HG03571 (cell line): ENCODE measurements around the gene SPTLC2.

Source experiments
- ATAC-seq: cut with Tn5 transposase; IDR thresholded peaks from one replicate; pipeline ENCODE4 v1.9.1; 2021; ENCODE audit not compliant: unreplicated experiment

SPTLC2 gene

GRCh38 chr14:77590845-77591485 is 25.5 kb downstream of the SPTLC2 start:
- ATAC-seq, result no peak

DNA sequence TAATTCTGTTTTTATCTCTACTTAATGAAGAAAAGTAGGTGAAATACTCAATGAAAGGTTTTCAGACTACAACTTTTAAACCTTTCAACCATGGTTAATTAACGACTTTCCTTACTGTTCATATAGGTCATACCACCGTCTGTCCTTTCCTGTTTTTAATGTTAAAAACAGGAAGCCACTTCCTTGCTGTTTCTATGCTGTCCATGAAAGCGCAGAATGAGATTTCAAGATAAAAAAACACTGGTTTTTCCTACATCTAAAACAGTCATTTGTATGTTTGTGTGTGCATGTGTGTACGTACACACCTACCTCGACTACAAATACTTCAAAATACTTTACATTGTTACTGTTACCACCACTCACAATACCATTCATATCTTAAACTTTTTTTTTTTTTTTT is 27.3 kb downstream of the SPTLC2 start:
- no peak for ATAC-seq

- peak; percentile 62 for ATAC-seq
Observed at GRCh38 chr14:77588411-77589025, 27.9 kb downstream of the SPTLC2 start.

GRCh38 chr14:77585385-77585784 is 31.1 kb downstream of the SPTLC2 start:
- no peak for ATAC-seq

DNA sequence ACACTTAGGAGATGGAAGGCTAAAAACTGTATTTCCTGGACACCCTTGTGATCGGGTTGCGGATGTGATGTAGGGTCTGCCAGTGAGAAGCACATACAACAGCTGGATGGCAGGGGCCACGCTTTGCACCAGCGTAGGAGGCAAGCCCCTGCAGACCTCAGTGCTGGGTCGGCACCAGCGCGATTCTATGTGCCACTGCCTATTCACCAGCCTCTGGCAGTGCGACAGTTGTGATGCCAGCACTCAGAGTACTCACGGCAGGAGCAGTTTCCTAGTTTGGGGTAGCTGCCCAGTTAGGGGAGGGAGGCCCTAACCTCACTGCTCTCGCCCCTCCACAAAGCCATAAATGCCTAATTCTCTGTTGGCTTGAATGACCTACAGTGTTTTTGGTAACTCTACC is 31.6 kb downstream of the SPTLC2 start:
- ATAC-seq, result no peak

GRCh38 chr14:77583657-77584056 is 32.8 kb downstream of the SPTLC2 start:
- ATAC-seq, result no peak

DNA sequence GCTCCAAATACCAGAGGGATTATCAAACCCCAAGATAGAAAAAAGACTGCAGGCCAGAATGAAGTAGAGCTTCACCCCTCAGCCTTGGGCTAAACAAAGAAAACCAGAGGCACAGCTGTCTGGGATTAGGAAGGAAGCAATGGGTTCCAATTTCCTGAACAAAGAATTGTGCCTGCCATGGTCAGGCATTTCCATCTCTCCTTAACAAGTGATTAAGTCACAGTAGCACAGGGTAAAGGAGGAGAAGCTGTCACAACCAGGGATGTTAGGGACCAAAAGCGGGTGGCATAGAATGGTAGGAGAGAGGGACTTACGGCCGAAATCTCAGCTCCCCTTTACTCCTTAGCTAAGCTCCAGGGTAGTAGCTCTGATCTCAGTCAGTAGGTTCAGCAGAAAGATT is 33.9 kb downstream of the SPTLC2 start:
- no peak for ATAC-seq

- peak; percentile 94 for ATAC-seq
Observed at GRCh38 chr14:77580964-77581505, 35.4 kb downstream of the SPTLC2 start.

GRCh38 chr14:77580477-77580876 is 36.0 kb downstream of the SPTLC2 start:
- ATAC-seq, result peak; percentile 7

- ATAC-seq, result no peak
Observed at GRCh38 chr14:77579780-77580179, 36.7 kb downstream of the SPTLC2 start.

- no peak for ATAC-seq
Observed at GRCh38 chr14:77579065-77579464, 37.4 kb downstream of the SPTLC2 start.

DNA sequence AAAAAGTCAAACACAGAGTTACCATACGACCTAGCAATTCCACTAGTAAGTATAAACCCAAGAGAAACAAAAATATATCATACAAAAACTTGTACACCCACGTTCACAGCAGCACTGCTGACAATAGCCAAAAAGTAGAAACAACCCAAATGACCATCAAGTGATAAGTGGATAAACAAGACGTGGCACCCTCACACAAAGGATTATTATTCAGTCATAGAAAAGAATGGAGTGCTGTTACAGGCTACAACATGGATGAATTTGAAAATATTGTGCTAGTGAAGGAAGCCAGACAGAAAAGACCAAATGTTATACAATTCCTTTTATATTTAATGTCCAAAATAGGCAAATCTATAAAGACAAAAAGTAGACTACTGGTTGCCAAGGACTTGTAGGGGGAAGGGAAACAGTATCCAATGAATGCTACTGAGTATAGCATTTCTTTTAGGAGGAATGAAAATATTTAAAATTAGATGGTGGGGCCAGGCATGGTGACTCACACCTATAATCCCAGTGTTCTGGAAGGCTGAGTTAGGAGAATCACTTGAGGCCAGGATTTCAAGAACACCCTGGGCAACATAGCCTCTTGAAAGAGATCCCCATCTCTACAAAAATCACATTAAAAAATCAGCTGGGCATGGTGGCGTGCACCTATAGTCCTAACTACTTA is 41.9 kb downstream of the SPTLC2 start:
- no peak for ATAC-seq

DNA sequence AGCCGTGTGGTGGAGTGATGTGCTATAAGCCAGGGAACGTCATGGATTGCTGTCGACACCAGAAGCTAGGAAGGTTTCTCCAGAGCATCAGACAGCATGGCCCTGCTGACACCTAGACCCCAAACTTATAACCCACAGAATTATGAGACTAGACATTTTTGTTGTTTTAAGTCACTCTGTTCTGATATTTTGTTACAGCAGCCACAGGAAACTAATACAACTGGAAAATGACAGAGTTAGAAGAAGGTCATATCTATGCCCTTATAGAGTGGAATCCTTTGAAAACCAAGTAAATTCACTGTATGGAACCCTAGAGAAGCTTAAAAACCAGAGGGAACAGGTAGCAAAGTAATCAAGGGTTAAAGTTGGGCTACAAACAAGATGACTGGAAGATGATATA is 42.5 kb downstream of the SPTLC2 start:
- ATAC-seq, result no peak

DNA sequence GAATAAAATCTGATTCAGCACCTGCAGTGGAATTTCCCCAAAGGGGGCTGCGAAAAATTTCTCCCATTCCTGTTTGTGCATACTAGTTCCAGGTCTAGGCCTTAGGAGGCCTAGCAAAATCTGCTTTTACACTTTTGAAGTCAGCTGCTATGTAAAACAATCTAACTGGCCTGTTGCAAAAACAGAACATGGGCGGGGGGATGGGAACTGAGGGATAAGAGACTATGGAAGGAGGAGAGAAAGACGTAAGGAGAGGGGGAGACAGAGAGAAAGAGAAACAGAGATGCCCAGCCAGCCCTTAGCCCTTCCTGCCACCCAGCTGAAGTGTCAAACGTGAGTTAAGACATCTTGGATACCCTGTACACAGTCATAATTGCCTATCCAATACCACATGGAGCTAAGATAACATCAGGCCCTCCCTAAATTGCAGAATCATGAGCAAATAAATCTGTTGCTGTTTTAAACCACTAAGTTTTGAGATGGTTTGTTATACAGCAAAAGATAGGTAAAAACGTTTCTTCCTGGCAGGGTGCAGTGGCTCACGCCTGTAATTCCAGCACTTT is 45.6 kb downstream of the SPTLC2 start:
- no peak for ATAC-seq

DNA sequence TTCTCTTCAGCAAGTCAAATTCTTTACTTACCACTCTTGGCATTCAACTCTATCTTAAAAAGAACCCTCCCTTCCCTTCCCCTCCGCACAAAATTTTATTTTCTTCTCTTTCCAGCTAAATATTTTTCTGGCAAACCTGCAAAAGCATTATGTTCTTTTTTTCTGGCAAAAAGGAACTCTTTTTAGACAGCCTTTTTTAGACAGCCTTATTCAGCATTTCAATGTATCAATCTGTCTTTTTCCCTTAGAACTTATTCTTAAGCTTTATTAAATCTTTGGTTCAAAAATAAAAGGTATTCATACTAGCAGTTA is 50.5 kb downstream of the SPTLC2 start:
- ATAC-seq, result no peak

- no peak for ATAC-seq
Observed at GRCh38 chr14:77565289-77565993, 51.0 kb downstream of the SPTLC2 start.

DNA sequence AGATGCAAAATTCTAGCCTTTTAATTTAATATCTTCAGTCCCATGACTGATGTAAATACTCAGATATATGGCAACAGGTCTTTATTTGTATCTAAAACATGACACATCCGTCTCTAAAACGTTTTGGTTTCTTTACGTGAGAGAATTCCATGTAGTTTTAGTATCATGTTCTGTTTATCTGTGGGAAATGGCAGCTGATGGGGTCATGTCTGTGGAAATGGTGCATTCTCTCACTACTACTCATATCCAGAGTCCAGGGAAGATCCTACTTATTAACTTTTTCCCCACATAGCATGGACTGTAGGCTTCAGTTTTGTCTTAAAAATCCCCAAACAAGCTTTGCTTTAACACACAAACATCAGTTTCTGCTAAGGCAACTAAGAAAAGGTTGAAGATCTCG is 53.8 kb downstream of the SPTLC2 start:
- ATAC-seq, result no peak

GRCh38 chr14:77561881-77562280 is 54.6 kb downstream of the SPTLC2 start:
- no peak for ATAC-seq

GRCh38 chr14:77559381-77559780 is 57.1 kb downstream of the SPTLC2 start:
- no peak for ATAC-seq

GRCh38 chr14:77557391-77557790 is 59.0 kb downstream of the SPTLC2 start:
- no peak for ATAC-seq

GRCh38 chr14:77556946-77557345 is 59.5 kb downstream of the SPTLC2 start:
- ATAC-seq, result no peak
